NCI-H69 (cell line): ENCODE measurements around the gene TSPY8.
"Not testable (repeated sequence)": the region's sequence is repeated elsewhere in the genome, so short reads cannot be mapped to it uniquely, and the experiment has no call there.

Source experiments
- DNase-seq: peaks from one replicate; lab custom pipeline; 2025; lab: John Stamatoyannopoulos, UW

The TSPY8 gene, protein sequence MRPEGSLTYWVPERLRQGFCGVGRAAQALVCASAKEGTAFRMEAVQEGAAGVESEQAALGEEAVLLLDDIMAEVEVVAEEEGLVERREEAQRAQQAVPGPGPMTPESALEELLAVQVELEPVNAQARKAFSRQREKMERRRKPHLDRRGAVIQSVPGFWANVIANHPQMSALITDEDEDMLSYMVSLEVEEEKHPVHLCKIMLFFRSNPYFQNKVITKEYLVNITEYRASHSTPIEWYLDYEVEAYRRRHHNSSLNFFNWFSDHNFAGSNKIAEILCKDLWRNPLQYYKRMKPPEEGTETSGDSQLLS

DNA sequence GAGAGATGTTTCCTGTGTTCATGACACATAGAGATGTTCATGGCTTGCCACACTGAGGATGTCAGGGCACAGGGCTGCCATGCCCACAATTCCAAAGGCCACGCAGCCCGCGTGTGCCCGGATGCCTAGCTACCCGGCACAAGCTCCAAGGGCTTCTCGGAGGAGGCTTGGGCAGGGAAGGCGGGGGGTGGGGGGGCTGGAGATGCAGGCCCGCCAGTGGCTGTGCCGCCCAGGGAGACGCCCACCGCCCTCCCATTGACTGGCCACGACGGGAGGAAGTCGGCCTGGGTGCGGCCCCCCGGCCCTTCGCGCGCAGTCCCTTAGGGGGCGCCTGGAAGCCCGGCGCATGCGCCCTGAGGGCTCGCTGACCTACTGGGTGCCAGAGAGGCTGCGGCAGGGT, at the start of gene TSPY8:
TSPY8 (plus strand) TSS at position 301 of the 400 bp plus-strand sequence; CDS start at position 347, 46 bp downstream.
- DNase-seq: not testable (repeated sequence)

DNA sequence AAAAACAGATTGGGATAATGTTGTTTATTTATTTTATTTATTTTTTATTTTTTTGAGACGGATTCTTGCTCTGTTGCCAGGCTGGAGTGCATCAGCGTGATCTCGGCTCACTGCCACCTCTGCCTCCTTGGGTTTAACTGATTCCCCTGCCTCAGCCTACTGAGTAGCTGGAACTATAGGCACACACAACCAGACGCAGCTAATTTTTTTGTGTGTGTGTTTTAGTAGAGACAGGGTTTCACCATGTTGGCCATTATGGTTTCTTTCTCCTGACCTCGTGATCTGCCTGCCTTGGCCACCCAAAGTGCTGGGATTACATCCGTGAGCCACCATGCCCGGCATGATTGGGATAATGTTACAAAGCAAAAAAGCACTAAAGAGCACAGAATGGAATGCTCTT, 36.6 kb upstream of the TSPY8 start:
- DNase-seq: no peak

DNA sequence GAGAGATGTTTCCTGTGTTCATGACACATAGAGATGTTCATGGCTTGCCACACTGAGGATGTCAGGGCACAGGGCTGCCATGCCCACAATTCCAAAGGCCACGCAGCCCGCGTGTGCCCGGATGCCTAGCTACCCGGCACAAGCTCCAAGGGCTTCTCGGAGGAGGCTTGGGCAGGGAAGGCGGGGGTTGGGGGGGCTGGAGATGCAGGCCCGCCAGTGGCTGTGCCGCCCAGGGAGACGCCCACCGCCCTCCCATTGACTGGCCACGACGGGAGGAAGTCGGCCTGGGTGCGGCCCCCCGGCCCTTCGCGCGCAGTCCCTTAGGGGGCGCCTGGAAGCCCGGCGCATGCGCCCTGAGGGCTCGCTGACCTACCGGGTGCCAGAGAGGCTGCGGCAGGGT, 20.4 kb upstream of the TSPY8 start, which contains the start of gene TSPY4:
TSPY4 (plus strand) TSS at position 301 of the 400 bp plus-strand sequence; CDS start at position 347, 46 bp downstream.
- DNase-seq: not testable (repeated sequence)

DNA sequence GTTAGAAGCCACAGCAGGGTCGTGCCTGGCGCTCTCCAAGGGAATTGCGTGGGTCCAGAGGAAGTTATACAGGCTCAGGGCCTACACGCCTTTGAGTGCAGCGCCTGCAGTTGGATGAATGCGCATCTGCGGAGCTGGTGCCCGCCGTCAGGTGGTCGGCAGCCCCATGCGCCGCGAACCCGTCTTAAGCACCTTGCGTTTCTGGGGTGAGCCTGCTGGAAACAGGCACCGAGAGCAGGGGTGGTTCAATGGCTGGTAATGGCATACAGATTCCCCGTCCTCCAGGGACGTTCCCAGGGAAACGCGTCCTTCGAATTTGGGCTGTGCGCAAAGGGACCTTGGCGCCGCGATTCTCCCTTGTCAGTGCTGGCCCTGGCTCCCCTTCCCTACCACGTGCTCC, 38.9 kb downstream of the TSPY8 start:
- not testable (repeated sequence) for DNase-seq

DNA sequence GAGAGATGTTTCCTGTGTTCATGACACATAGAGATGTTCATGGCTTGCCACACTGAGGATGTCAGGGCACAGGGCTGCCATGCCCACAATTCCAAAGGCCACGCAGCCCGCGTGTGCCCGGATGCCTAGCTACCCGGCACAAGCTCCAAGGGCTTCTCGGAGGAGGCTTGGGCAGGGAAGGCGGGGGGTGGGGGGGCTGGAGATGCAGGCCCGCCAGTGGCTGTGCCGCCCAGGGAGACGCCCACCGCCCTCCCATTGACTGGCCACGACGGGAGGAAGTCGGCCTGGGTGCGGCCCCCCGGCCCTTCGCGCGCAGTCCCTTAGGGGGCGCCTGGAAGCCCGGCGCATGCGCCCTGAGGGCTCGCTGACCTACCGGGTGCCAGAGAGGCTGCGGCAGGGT, 40.5 kb downstream of the TSPY8 start, which contains the start of gene TSPY3:
TSPY3 (plus strand) TSS at position 301 of the 400 bp plus-strand sequence; CDS start at position 347, 46 bp downstream.
- not testable (repeated sequence) for DNase-seq
